Tibial nerve (tissue), 4 donors: ENCODE measurements around the gene FBXW8.

ENCODE experiments used
- CTCF ChIP-seq, 5 experiments: fragments of 200-600 bp in 3 of 5; fragments of 450-650 bp in 2 of 5; sonication (generic) in 3 of 5; IDR thresholded peaks; one replicate each; pipeline ENCODE4 v1.5.1; 2016 to 2019; ENCODE audit warnings: antibody characterized with exemption in 5 of 5, mild to moderate bottlenecking in 3 of 5, moderate library complexity in 2 of 5
- EP300 ChIP-seq, 2 donors: sonication (generic); formaldehyde crosslinking; IDR thresholded peaks; one replicate each; pipeline ENCODE4 v1.6.1; 2017; ENCODE audit warnings: antibody characterized with exemption in 2 of 2, mild to moderate bottlenecking in 1 of 2

GRCh38 chr12:116929885-116930284 lies 19.1 kb downstream of the FBXW8 start:
- TF ChIP-seq CTCF (IDR thresholded peaks at IDR 0.05) = no peak
- no peak for TF ChIP-seq EP300 (IDR thresholded peaks at IDR 0.05)
